ENCODE results near the gene MSRB3.

- TF ChIP-seq POLR2A (IDR thresholded peaks at IDR 0.05) (no peak), CTCF (IDR thresholded peaks at IDR 0.05) (no peak)
These were observed 65.3 kb downstream of the MSRB3 start for GRCh38 chr12:65343801-65344200.

Measured in Peyer's patch (tissue), 4 donors.